ENCODE data around the gene JMY.

The JMY gene

GRCh38 chr5:79224286-79224984, 11.5 kb upstream of the JMY start:
- ChIA-PET CTCF (interaction anchor here (0.7 to 2.7 kb wide), 3 partner anchors 24 to 360 kb away, joined by 3 to 10 read pairs (median 3); no protein-coding TSS in a partner anchor), POLR2A (no interaction called here)
- TF ChIP-seq, protein P1, sequence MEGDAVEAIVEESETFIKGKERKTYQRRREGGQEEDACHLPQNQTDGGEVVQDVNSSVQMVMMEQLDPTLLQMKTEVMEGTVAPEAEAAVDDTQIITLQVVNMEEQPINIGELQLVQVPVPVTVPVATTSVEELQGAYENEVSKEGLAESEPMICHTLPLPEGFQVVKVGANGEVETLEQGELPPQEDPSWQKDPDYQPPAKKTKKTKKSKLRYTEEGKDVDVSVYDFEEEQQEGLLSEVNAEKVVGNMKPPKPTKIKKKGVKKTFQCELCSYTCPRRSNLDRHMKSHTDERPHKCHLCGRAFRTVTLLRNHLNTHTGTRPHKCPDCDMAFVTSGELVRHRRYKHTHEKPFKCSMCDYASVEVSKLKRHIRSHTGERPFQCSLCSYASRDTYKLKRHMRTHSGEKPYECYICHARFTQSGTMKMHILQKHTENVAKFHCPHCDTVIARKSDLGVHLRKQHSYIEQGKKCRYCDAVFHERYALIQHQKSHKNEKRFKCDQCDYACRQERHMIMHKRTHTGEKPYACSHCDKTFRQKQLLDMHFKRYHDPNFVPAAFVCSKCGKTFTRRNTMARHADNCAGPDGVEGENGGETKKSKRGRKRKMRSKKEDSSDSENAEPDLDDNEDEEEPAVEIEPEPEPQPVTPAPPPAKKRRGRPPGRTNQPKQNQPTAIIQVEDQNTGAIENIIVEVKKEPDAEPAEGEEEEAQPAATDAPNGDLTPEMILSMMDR (IDR thresholded peaks at IDR 0.05; ENCODE audit: insufficient read depth, low read length, missing control alignments) = no peak
- no peak for DNase-seq (ENCODE audit: low read depth, low spot score)
- no peak overlapping the region for H3K4me3 ChIP-seq (ENCODE audit: low read depth, low read length)

- CTCF ChIA-PET = interaction anchor here (0.7 to 2.7 kb wide), 3 partner anchors 24 to 360 kb away, joined by 3 to 10 read pairs (median 3); no protein-coding TSS in a partner anchor
- TF ChIP-seq, protein P1 (IDR thresholded peaks at IDR 0.05; ENCODE audit: insufficient read depth, low read length, missing control alignments) = no peak
- DNase-seq (ENCODE audit: low read depth, low spot score) = no peak
- no peak overlapping the region for H3K4me3 ChIP-seq (ENCODE audit: low read depth, low read length)
- POLR2A ChIA-PET = no interaction called here
Measured at GRCh38 chr5:79225026-79225425, 10.9 kb upstream of the JMY start.

DNA sequence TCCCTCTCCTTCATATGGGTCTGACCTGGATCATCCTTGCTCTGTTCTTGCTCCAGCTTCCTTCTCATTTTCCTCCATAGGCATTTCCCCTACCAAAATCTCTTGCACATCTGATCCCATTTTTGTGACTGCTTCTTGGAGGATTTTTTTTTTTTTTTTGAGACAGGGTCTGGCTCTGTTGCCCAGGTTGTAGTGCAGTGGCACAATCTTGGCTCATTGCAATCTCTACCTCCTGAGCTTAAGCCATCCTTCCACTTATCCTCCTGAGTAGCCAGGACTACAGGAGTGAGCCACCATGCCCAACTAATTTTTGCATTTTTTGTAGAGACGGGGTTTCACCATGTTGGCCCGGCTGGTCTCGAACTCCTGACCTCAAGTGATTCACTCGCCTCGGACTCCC, 10.5 kb upstream of the JMY start:
- DNase-seq (ENCODE audit: low read depth, low spot score) = no peak
- ChIA-PET CTCF (interaction anchor here (0.9 to 2.7 kb wide), 3 partner anchors 9 to 241 kb away, joined by 3 to 10 read pairs (median 5); no protein-coding TSS in a partner anchor), POLR2A (no interaction called here)
- no peak overlapping the region for H3K4me3 ChIP-seq (ENCODE audit: low read depth, low read length)
- TF ChIP-seq, protein P1 (IDR thresholded peaks at IDR 0.05; ENCODE audit: insufficient read depth, low read length, missing control alignments) = no peak

DNA sequence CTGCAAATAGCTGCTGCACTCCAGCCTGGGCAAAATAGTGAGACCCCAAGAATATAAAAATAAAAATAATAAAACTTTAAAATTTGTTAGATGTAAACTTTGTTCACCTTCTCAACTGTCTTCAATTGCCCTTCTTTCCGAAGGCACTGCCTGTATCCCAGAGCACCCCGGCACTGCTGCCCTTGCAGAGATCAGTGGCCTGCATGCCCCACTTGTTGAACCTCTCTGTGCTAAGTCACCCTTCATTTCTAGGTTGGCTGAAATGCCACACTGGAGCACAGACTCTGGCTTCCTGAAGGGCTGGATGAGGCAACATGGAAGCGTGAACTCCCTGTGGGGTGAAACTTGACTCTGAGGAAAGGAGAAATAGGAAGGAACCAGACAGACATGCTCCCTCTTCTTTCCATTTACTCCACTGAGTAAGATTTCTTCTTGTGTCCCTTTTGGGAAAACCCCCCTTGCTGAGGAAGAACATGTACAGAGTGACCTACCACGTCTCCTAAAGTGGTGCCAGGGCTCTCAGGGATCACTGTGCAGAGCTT, 8.4 kb upstream of the JMY start:
- DNase-seq (ENCODE audit: low read depth, low spot score) = no peak
- CTCF ChIA-PET = interaction anchor here (1.3 kb wide), 1 partner anchor 203 kb away, joined by 4 read pairs; no protein-coding TSS in a partner anchor
- POLR2A ChIA-PET = no interaction called here
- TF ChIP-seq, protein P1 (IDR thresholded peaks at IDR 0.05; ENCODE audit: insufficient read depth, low read length, missing control alignments) = no peak
- H3K4me3 ChIP-seq (ENCODE audit: low read depth, low read length) = no peak overlapping the region

DNA sequence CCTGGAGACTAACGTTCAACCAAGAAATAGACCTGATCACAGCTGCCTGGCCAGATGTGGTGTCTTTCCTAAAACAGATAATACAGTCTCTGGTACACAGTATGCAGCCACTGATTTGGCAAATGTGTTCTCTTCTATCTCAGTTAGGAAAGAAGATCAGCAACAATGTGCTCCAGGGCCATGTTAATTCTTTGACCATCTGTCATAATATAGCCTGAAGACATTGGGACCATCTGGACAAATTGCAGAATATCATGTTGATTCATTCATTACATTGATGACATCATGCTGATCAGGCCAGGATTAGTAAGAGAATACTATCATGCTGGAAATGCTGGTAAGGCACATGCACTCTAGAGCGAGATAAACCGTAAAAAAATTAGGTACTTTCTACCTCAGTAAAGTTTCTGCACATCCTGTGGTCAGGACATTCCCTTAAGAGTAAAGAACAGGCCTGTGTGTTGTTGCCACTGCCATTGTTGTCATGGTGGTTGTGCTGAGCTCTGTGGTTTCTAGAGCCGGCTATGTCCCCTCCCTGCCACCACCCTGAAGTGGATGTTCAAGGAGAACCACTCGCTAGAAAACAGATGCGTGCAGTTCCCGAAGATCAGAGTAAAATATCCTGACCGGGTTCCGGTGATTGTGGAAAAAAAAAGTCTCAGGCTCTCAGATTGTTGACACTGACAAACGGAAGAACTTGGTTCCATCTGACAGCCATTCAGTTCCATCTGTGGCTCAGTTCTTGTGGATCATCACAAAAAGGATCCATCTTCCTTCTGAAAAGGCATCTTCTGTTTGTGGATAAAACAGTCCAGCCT, 6.4 kb upstream of the JMY start:
- ChIA-PET CTCF (no interaction called here), POLR2A (no interaction called here)
- no peak overlapping the region for H3K4me3 ChIP-seq (ENCODE audit: low read depth, low read length)
- TF ChIP-seq, protein P1 (IDR thresholded peaks at IDR 0.05; ENCODE audit: insufficient read depth, low read length, missing control alignments) = no peak
- peak; percentile 26 for DNase-seq (ENCODE audit: low read depth, low spot score)

DNA sequence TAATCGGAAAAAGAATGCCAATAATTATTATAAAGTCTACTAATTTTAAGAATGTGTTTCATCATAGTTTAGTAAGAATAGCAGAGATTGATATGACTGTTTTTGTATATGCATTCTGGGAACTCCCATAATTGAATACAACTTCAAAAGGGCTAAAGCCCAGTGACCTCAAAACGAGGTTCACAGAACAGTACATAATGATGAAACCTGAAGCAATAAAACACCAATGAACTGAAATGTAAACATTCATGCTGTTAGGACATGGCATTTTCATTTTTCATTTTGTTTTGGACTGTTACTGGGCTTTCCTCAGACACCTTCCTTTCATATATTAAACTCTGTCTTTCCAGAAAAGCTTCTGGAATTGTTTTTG, 684 bp upstream of the JMY start:
- DNase-seq (ENCODE audit: low read depth, low spot score) = no peak
- ChIA-PET CTCF (interaction anchor here (0.9 to 2.8 kb wide), 7 partner anchors 9 to 227 kb away, joined by 3 to 9 read pairs (median 3); no protein-coding TSS in a partner anchor), POLR2A (no interaction called here)

More for the DNA sequence above, 684 bp upstream of the JMY start:
- TF ChIP-seq, protein P1 (IDR thresholded peaks at IDR 0.05; ENCODE audit: insufficient read depth, low read length, missing control alignments) = no peak
- H3K4me3 ChIP-seq (ENCODE audit: low read depth, low read length) = peak overlapping the region; percentile 79

Data from AG04449 (cell line).